ENCODE results near the gene ANK2.

Gene ANK2

DNA sequence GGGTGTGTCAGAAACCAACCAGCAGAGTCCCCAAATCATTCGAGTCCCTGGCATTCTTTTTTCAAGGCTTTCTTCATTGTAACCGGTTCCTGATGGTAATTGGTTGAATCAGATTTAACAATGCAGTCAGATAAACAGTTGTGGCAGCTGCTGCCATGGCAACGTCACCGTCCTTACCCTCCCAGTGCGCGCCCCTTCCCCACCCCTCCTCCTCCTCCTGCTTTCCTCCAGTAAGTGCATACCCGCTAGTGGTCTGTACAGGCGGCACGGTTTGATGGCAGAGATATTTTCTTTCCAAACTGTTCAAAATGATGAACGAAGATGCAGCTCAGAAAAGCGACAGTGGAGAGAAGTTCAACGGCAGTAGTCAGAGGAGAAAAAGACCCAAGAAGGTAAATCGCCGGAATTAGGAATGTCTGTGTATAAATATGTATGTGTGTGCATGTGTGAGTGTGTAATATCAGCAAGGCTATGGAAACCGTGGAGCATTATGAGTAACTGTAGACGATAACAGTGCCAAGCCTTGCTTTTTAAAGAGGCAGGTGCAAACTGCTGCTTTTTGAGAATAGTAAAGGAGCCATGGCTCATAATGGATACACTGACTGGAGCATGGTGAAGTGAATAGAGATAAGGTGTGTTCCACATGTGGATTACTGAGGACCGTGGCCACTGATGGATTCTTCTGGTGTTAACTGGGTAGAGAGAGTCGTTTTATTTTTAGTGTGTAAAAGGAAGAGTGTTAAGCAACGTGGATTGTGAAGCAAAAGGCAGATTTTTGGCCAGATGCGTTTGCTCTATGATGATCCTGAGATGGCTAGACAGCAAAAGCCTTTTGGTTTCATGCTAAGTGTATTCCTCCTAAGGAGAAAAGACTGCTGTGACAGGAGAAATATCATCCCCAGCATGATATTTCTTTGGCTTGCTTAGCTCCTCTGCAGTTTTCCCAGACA lies at the start of gene ANK2:
TSS of gene ANK2 (plus strand) at position 233 of the 950 bp plus-strand sequence. CDS start at position 309, 76 bp downstream.
- H3K36me3 ChIP-seq (ENCODE audit: control insufficient read depth in 5 of 5, insufficient read depth in 5 of 5, low read length in 5 of 5) = no peaks in the 10 kb centered on the region
- H3K9me3 ChIP-seq (ENCODE audit: control insufficient read depth in 5 of 5, low read length in 5 of 5) = no peaks in the 10 kb centered on the region
- peak within 1 kb of the TSS in 2 of 5 donors; percentile 15 to 37 for H3K4me3 ChIP-seq (ENCODE audit: low read depth in 1 of 5, low read length in 5 of 5)
- H3K27me3 ChIP-seq (ENCODE audit: control insufficient read depth in 5 of 5, insufficient read depth in 4 of 5, low read length in 5 of 5) = no peaks in the 10 kb centered on the region
- H3K9ac ChIP-seq (ENCODE audit: low read length in 5 of 5) = no peak within 1 kb of the TSS
- H3K27ac ChIP-seq (ENCODE audit: low read depth, low read length) = no peak within 1 kb of the TSS
- H3K4me1 ChIP-seq (ENCODE audit: control insufficient read depth in 5 of 5, insufficient read depth in 5 of 5, low read length in 5 of 5) = peaks cover 0 to 7% (median 0%) of the 10 kb centered on the region in 5 donors

GRCh38 chr4:113003841-113004240 lies 45.6 kb upstream of the ANK2 start:
- Histone ChIP-seq H3K27ac (ENCODE audit: low read depth, low read length) (no peak overlapping the region), H3K27me3 (ENCODE audit: control insufficient read depth in 5 of 5, insufficient read depth in 4 of 5, low read length in 5 of 5) (no peaks in the 10 kb centered on the region), H3K36me3 (ENCODE audit: control insufficient read depth in 5 of 5, insufficient read depth in 5 of 5, low read length in 5 of 5) (no peaks in the 10 kb centered on the region), H3K4me3 (ENCODE audit: low read depth in 1 of 5, low read length in 5 of 5) (no peak overlapping the region), H3K9ac (ENCODE audit: low read length in 5 of 5) (no peak overlapping the region), H3K4me1 (ENCODE audit: control insufficient read depth in 5 of 5, insufficient read depth in 5 of 5, low read length in 5 of 5) (peaks cover 0 to 8% (median 0%) of the 10 kb centered on the region in 5 donors), H3K9me3 (ENCODE audit: control insufficient read depth in 5 of 5, low read length in 5 of 5) (no peaks in the 10 kb centered on the region)

DNA sequence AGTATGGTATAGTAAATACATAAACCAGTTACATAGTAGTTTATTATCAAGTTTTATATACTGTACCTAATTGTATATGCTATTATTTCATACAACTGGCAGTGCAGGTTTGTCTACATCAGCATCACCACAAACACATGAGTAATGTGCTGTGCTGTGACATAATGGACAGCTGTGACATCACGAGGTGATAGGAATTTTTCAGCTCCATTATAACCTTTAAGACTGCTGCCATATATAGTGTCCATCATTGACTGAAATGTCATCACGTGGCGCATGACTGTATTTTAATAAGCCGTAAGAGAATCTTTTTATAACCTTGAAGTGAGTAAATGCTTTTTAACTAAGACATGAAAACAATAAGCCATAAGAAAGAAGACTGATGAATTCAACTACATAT lies 44.8 kb upstream of the ANK2 start:
- Histone ChIP-seq H3K9ac (ENCODE audit: low read length in 5 of 5) (no peak overlapping the region), H3K27me3 (ENCODE audit: control insufficient read depth in 5 of 5, insufficient read depth in 4 of 5, low read length in 5 of 5) (no peaks in the 10 kb centered on the region), H3K4me1 (ENCODE audit: control insufficient read depth in 5 of 5, insufficient read depth in 5 of 5, low read length in 5 of 5) (peaks cover 0 to 9% (median 0%) of the 10 kb centered on the region in 5 donors), H3K4me3 (ENCODE audit: low read depth in 1 of 5, low read length in 5 of 5) (no peak overlapping the region), H3K27ac (ENCODE audit: low read depth, low read length) (no peak overlapping the region), H3K9me3 (ENCODE audit: control insufficient read depth in 5 of 5, low read length in 5 of 5) (no peaks in the 10 kb centered on the region), H3K36me3 (ENCODE audit: control insufficient read depth in 5 of 5, insufficient read depth in 5 of 5, low read length in 5 of 5) (no peaks in the 10 kb centered on the region)

DNA sequence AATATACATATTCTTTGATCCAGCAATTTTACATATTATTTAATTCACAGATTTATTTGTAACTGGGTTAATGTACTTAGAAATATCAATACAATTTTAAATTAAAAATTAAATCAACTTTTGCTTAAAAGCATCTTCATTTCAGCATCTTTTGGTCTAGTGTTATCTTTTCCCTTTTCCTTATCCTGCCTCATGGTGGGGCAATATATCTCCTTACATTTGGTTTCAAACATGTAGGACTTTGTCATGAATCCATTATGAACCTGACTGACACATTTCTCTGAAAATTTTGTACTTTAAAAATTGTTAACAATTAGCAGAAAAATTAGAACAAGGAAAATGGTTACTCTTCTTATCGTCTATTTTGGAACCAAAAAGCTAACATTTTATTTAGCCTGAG lies 42.8 kb upstream of the ANK2 start:
- Histone ChIP-seq H3K27ac (ENCODE audit: low read depth, low read length) (no peak overlapping the region), H3K9ac (ENCODE audit: low read length in 5 of 5) (no peak overlapping the region), H3K27me3 (ENCODE audit: control insufficient read depth in 5 of 5, insufficient read depth in 4 of 5, low read length in 5 of 5) (no peaks in the 10 kb centered on the region), H3K9me3 (ENCODE audit: control insufficient read depth in 5 of 5, low read length in 5 of 5) (no peaks in the 10 kb centered on the region), H3K36me3 (ENCODE audit: control insufficient read depth in 5 of 5, insufficient read depth in 5 of 5, low read length in 5 of 5) (no peaks in the 10 kb centered on the region), H3K4me1 (ENCODE audit: control insufficient read depth in 5 of 5, insufficient read depth in 5 of 5, low read length in 5 of 5) (peaks cover 0 to 9% (median 0%) of the 10 kb centered on the region in 5 donors), H3K4me3 (ENCODE audit: low read depth in 1 of 5, low read length in 5 of 5) (no peak overlapping the region)

DNA sequence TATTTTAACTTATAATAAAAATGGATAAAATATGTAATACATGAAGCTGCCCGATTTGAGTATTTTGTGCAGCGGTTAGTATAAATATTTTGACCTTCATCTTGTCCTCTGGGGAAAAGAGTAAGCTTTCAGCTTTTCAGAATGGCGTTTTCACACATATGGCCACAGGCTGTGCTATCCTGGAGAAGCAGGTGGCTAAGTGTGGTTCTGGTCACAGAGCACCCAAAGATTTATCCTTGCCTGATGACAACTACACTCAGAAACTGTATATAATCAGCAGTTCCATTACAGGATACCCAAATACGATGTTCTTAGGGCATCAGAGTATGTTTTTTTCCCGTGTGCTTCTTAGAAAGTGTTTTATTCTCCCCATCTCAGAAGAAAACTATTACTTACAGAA lies 42.3 kb upstream of the ANK2 start:
- Histone ChIP-seq H3K27ac (ENCODE audit: low read depth, low read length) (no peak overlapping the region), H3K9me3 (ENCODE audit: control insufficient read depth in 5 of 5, low read length in 5 of 5) (no peaks in the 10 kb centered on the region), H3K27me3 (ENCODE audit: control insufficient read depth in 5 of 5, insufficient read depth in 4 of 5, low read length in 5 of 5) (no peaks in the 10 kb centered on the region), H3K4me3 (ENCODE audit: low read depth in 1 of 5, low read length in 5 of 5) (no peak overlapping the region), H3K4me1 (ENCODE audit: control insufficient read depth in 5 of 5, insufficient read depth in 5 of 5, low read length in 5 of 5) (peaks cover 0 to 9% (median 0%) of the 10 kb centered on the region in 5 donors), H3K9ac (ENCODE audit: low read length in 5 of 5) (no peak overlapping the region), H3K36me3 (ENCODE audit: control insufficient read depth in 5 of 5, insufficient read depth in 5 of 5, low read length in 5 of 5) (no peaks in the 10 kb centered on the region)

GRCh38 chr4:113008135-113008534 lies 41.3 kb upstream of the ANK2 start:
- H3K36me3 ChIP-seq (ENCODE audit: control insufficient read depth in 5 of 5, insufficient read depth in 5 of 5, low read length in 5 of 5) = no peaks in the 10 kb centered on the region
- H3K27me3 ChIP-seq (ENCODE audit: control insufficient read depth in 5 of 5, insufficient read depth in 4 of 5, low read length in 5 of 5) = no peaks in the 10 kb centered on the region
- H3K9ac ChIP-seq (ENCODE audit: low read length in 5 of 5) = no peak overlapping the region
- H3K4me3 ChIP-seq (ENCODE audit: low read depth in 1 of 5, low read length in 5 of 5) = no peak overlapping the region
- H3K4me1 ChIP-seq (ENCODE audit: control insufficient read depth in 5 of 5, insufficient read depth in 5 of 5, low read length in 5 of 5) = peaks cover 0 to 9% (median 0%) of the 10 kb centered on the region in 5 donors
- no peaks in the 10 kb centered on the region for H3K9me3 ChIP-seq (ENCODE audit: control insufficient read depth in 5 of 5, low read length in 5 of 5)
- H3K27ac ChIP-seq (ENCODE audit: low read depth, low read length) = no peak overlapping the region

GRCh38 chr4:113008716-113009115 lies 40.7 kb upstream of the ANK2 start:
- H3K4me3 ChIP-seq (ENCODE audit: low read depth in 1 of 5, low read length in 5 of 5) = no peak overlapping the region
- no peaks in the 10 kb centered on the region for H3K36me3 ChIP-seq (ENCODE audit: control insufficient read depth in 5 of 5, insufficient read depth in 5 of 5, low read length in 5 of 5)
- no peaks in the 10 kb centered on the region for H3K27me3 ChIP-seq (ENCODE audit: control insufficient read depth in 5 of 5, insufficient read depth in 4 of 5, low read length in 5 of 5)
- H3K9ac ChIP-seq (ENCODE audit: low read length in 5 of 5) = no peak overlapping the region
- peaks cover 0 to 9% (median 0%) of the 10 kb centered on the region in 5 donors for H3K4me1 ChIP-seq (ENCODE audit: control insufficient read depth in 5 of 5, insufficient read depth in 5 of 5, low read length in 5 of 5)
- no peak overlapping the region for H3K27ac ChIP-seq (ENCODE audit: low read depth, low read length)
- no peaks in the 10 kb centered on the region for H3K9me3 ChIP-seq (ENCODE audit: control insufficient read depth in 5 of 5, low read length in 5 of 5)

DNA sequence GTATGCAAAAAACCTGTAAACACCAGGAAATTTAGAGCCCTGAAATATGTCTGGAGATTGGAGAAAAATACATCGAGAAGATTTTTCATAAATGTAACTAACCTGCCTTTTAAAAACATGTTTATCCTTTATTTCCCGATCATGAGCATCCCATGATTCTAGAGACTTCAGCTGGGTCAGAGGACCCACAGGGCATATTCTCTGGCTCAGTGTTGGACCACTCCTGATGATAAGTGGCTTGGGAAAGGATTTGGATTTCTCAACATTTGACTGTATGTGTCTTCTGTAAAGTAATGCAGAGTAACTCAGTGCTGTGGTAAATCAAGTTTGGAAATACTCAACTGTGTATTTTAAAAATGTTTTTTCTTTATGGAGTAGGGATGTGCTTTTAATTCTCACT lies 40.0 kb upstream of the ANK2 start:
- H3K27me3 ChIP-seq (ENCODE audit: control insufficient read depth in 5 of 5, insufficient read depth in 4 of 5, low read length in 5 of 5) = no peaks in the 10 kb centered on the region
- H3K27ac ChIP-seq (ENCODE audit: low read depth, low read length) = no peak overlapping the region
- no peaks in the 10 kb centered on the region for H3K36me3 ChIP-seq (ENCODE audit: control insufficient read depth in 5 of 5, insufficient read depth in 5 of 5, low read length in 5 of 5)

GRCh38 chr4:113012122-113012725 lies 37.2 kb upstream of the ANK2 start:
- Histone ChIP-seq H3K4me3 (ENCODE audit: low read depth in 1 of 5, low read length in 5 of 5) (no peak overlapping the region), H3K36me3 (ENCODE audit: control insufficient read depth in 5 of 5, insufficient read depth in 5 of 5, low read length in 5 of 5) (no peaks in the 10 kb centered on the region), H3K4me1 (ENCODE audit: control insufficient read depth in 5 of 5, insufficient read depth in 5 of 5, low read length in 5 of 5) (peaks cover 0 to 9% (median 0%) of the 10 kb centered on the region in 5 donors), H3K27ac (ENCODE audit: low read depth, low read length) (no peak overlapping the region), H3K9me3 (ENCODE audit: control insufficient read depth in 5 of 5, low read length in 5 of 5) (no peaks in the 10 kb centered on the region), H3K27me3 (ENCODE audit: control insufficient read depth in 5 of 5, insufficient read depth in 4 of 5, low read length in 5 of 5) (no peaks in the 10 kb centered on the region), H3K9ac (ENCODE audit: low read length in 5 of 5) (no peak overlapping the region)

More for the DNA sequence above, 40.0 kb upstream of the ANK2 start:
- peaks cover 0 to 9% (median 0%) of the 10 kb centered on the region in 5 donors for H3K4me1 ChIP-seq (ENCODE audit: control insufficient read depth in 5 of 5, insufficient read depth in 5 of 5, low read length in 5 of 5)
- H3K9me3 ChIP-seq (ENCODE audit: control insufficient read depth in 5 of 5, low read length in 5 of 5) = no peaks in the 10 kb centered on the region
- H3K9ac ChIP-seq (ENCODE audit: low read length in 5 of 5) = no peak overlapping the region
- no peak overlapping the region for H3K4me3 ChIP-seq (ENCODE audit: low read depth in 1 of 5, low read length in 5 of 5)

DNA sequence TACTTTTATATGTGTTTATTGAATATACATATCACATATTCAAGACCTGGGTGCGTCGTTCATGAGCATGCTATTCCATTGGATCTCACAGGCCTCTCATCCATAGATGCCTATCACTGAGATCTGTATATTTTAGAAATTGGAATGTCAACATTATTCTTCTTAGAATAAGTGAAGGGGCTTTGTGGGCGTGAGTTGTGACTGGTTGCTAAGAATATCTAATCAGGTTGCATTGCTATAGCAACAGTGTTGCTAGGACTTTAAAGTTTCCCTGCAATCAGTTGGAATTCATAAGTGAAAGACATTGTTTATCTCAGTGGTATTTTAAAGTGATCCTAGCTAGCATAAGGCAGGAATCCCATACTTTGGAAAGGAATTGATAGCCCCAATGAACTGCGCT lies 36.7 kb upstream of the ANK2 start:
- Histone ChIP-seq H3K4me3 (ENCODE audit: low read depth in 1 of 5, low read length in 5 of 5) (no peak overlapping the region), H3K27ac (ENCODE audit: low read depth, low read length) (no peak overlapping the region), H3K9me3 (ENCODE audit: control insufficient read depth in 5 of 5, low read length in 5 of 5) (no peaks in the 10 kb centered on the region), H3K4me1 (ENCODE audit: control insufficient read depth in 5 of 5, insufficient read depth in 5 of 5, low read length in 5 of 5) (peaks cover 0 to 9% (median 0%) of the 10 kb centered on the region in 5 donors), H3K36me3 (ENCODE audit: control insufficient read depth in 5 of 5, insufficient read depth in 5 of 5, low read length in 5 of 5) (no peaks in the 10 kb centered on the region), H3K9ac (ENCODE audit: low read length in 5 of 5) (no peak overlapping the region), H3K27me3 (ENCODE audit: control insufficient read depth in 5 of 5, insufficient read depth in 4 of 5, low read length in 5 of 5) (no peaks in the 10 kb centered on the region)

Data from subcutaneous abdominal adipose tissue (tissue), 5 donors.